Measurements from ENCODE around the gene COPE. TPM values are rescaled to one million over a fixed set of nuclear protein-coding genes. Genes with fewer than 3 reads are reported as not detected.

Gene COPE
- total RNA-seq, 1 donor from 2014 or later, result 95.2 TPM

GRCh38 chr19:18901491-18901890 lies 17.7 kb downstream of the COPE start:
- no peak for DNase-seq (ENCODE audit: low spot score)
- Histone ChIP-seq H2AFZ (replicated peaks) (no peak overlapping the region), H3K79me2 (ENCODE audit: low read depth) (no peaks in the 10 kb centered on the region), H3K36me3 (no peaks in the 10 kb centered on the region), H3K9me3 (ENCODE audit: low read depth) (no peaks in the 10 kb centered on the region), H3K9ac (no peak overlapping the region), H3K27me3 (peaks cover 9% of the 10 kb centered on the region), H4K20me1 (ENCODE audit: low read depth) (peaks cover 11% of the 10 kb centered on the region), H3K4me3 (no peak overlapping the region), H3K27ac (no peak overlapping the region), H3K4me1 (peaks cover 11% of the 10 kb centered on the region), H3K4me2 (no peak overlapping the region), H3F3A (ENCODE audit: low read depth) (peaks cover 19% of the 10 kb centered on the region)
- Mint-ChIP-seq H3K36me3 (peaks cover 8% of the 10 kb centered on the region), H3K27ac (no peak overlapping the region), H3K4me3 (no peak overlapping the region), H3K4me1 (peaks cover 6% of the 10 kb centered on the region), H3K9me3 (no peaks in the 10 kb centered on the region), H3K27me3 (ENCODE audit: insufficient read depth, low read depth) (peaks cover 3% of the 10 kb centered on the region)
- TF ChIP-seq CTCF (IDR thresholded peaks at IDR 0.05), result no peak
- TF ChIP-seq EZH2phosphoT487 (IDR thresholded peaks at IDR 0.05), result no peak
- no peak for TF ChIP-seq EZH2 (IDR thresholded peaks at IDR 0.05)

- Histone ChIP-seq H3K36me3 (no peaks in the 10 kb centered on the region), H3K4me3 (no peak overlapping the region), H3K9me3 (ENCODE audit: low read depth) (no peaks in the 10 kb centered on the region), H3K9ac (no peak overlapping the region), H3K27ac (no peak overlapping the region), H3K4me2 (no peak overlapping the region), H3K79me2 (ENCODE audit: low read depth) (no peaks in the 10 kb centered on the region), H3K4me1 (peaks cover 11% of the 10 kb centered on the region), H4K20me1 (ENCODE audit: low read depth) (peaks cover 11% of the 10 kb centered on the region), H3F3A (ENCODE audit: low read depth) (peaks cover 21% of the 10 kb centered on the region), H2AFZ (replicated peaks) (no peak overlapping the region), H3K27me3 (peaks cover 14% of the 10 kb centered on the region)
- no peak for DNase-seq (ENCODE audit: low spot score)
- TF ChIP-seq EZH2phosphoT487 (IDR thresholded peaks at IDR 0.05) (no peak), CTCF (IDR thresholded peaks at IDR 0.05) (no peak), EZH2 (IDR thresholded peaks at IDR 0.05) (no peak)
- Mint-ChIP-seq H3K27me3 (ENCODE audit: insufficient read depth, low read depth) (peaks cover 3% of the 10 kb centered on the region), H3K9me3 (no peaks in the 10 kb centered on the region), H3K27ac (no peak overlapping the region), H3K36me3 (peaks cover 8% of the 10 kb centered on the region), H3K4me3 (no peak overlapping the region), H3K4me1 (peaks cover 6% of the 10 kb centered on the region)
Measured at GRCh38 chr19:18900700-18901481, 18.3 kb downstream of the COPE start.

GRCh38 chr19:18899624-18900560 lies 19.3 kb downstream of the COPE start:
- Mint-ChIP-seq H3K27me3 (ENCODE audit: insufficient read depth, low read depth) (peaks cover 3% of the 10 kb centered on the region), H3K36me3 (peaks cover 4% of the 10 kb centered on the region), H3K27ac (no peak overlapping the region), H3K4me3 (no peak overlapping the region), H3K4me1 (peaks cover 6% of the 10 kb centered on the region), H3K9me3 (no peaks in the 10 kb centered on the region)
- Histone ChIP-seq H3F3A (ENCODE audit: low read depth) (peaks cover 25% of the 10 kb centered on the region), H3K27ac (no peak overlapping the region), H3K9ac (no peak overlapping the region), H3K27me3 (peaks cover 14% of the 10 kb centered on the region), H4K20me1 (ENCODE audit: low read depth) (peaks cover 11% of the 10 kb centered on the region), H3K4me1 (peaks cover 11% of the 10 kb centered on the region), H3K79me2 (ENCODE audit: low read depth) (no peaks in the 10 kb centered on the region), H3K4me3 (no peak overlapping the region), H3K36me3 (no peaks in the 10 kb centered on the region), H3K4me2 (no peak overlapping the region), H2AFZ (replicated peaks) (no peak overlapping the region), H3K9me3 (ENCODE audit: low read depth) (no peaks in the 10 kb centered on the region)
- TF ChIP-seq EZH2 (IDR thresholded peaks at IDR 0.05) (no peak), EZH2phosphoT487 (IDR thresholded peaks at IDR 0.05) (no peak), CTCF (IDR thresholded peaks at IDR 0.05) (no peak)
- DNase-seq (ENCODE audit: low spot score), result no peak

Measured in neural progenitor cell (in vitro differentiated cells).